ENCODE results near the gene KDM2A. TPM values are rescaled to one million over a fixed set of nuclear protein-coding genes. Genes with fewer than 3 reads are reported as not detected.

The KDM2A gene
- total RNA-seq, 1 experiment from 2014 or later, result 65.3 TPM

- DNase-seq (no peak), ATAC-seq (no peak)
- H3K79me2 ChIP-seq (ENCODE audit: low read length), result peaks cover 27% of the 10 kb centered on the region
- POLR2A ChIA-PET (ENCODE audit: unreplicated experiment), result no interaction called here
- H3K27ac ChIP-seq (ENCODE audit: low read length), result no peak overlapping the region
- no peak overlapping the region for H3K9ac ChIP-seq (ENCODE audit: low read length)
- intact Hi-C loops (cut with micrococcal nuclease), result loop anchor here (5.0 kb wide), 1 partner anchor 108 kb away; the partner anchor contains the start of gene CLCF1
- no peaks in the 10 kb centered on the region for H3K27me3 ChIP-seq (ENCODE audit: low read length)
- peaks cover 4% of the 10 kb centered on the region for H3F3A ChIP-seq (ENCODE audit: low read length, unreplicated experiment)
- no peaks in the 10 kb centered on the region for H3K9me2 ChIP-seq (replicated peaks; ENCODE audit: low read length)
- no peak overlapping the region for H3K4me2 ChIP-seq (ENCODE audit: low read length)
- no peak for TF ChIP-seq EZH2phosphoT487 (IDR thresholded peaks at IDR 0.05; ENCODE audit: borderline replicate concordance, low read length)
- TF ChIP-seq EZH2 (IDR thresholded peaks at IDR 0.05; ENCODE audit: low read length, unreplicated experiment), result no peak
- no peak for TF ChIP-seq CTCF (conservative IDR thresholded peaks at IDR 0.05; ENCODE audit: low read depth, low read length)
- H3K4me1 ChIP-seq (ENCODE audit: insufficient read depth, low read length), result peaks cover 39% of the 10 kb centered on the region
- peaks cover 15% of the 10 kb centered on the region for H4K20me1 ChIP-seq (ENCODE audit: low read length)
- H3K36me3 ChIP-seq (ENCODE audit: low read depth, low read length), result peaks cover 7% of the 10 kb centered on the region; the same call in 1 of the 2 replicates
- H3K9me3 ChIP-seq (ENCODE audit: low read length), result no peaks in the 10 kb centered on the region
- H3K4me3 ChIP-seq (ENCODE audit: low read length), result no peak overlapping the region
- no TSS peak for BruUV-seq (replicated peaks)
- no peak overlapping the region for H2AFZ ChIP-seq (ENCODE audit: low read length)
- CTCF ChIA-PET, result interaction anchor here (2.7 kb wide), 1 partner anchor 53 kb away, joined by 25 read pairs; no protein-coding TSS in a partner anchor
Observed at GRCh38 chr11:67264260-67264659, 145.2 kb downstream of the KDM2A start.

GRCh38 chr11:67264877-67265632, 146.0 kb downstream of the KDM2A start:
- intact Hi-C loops (cut with micrococcal nuclease), result loop anchor here (5.0 kb wide), 2 partner anchors 37 to 107 kb away; partner anchors contain the start of genes CLCF1 and SSH3
- H3K79me2 ChIP-seq (ENCODE audit: low read length), result peaks cover 35% of the 10 kb centered on the region
- H3K9me2 ChIP-seq (replicated peaks; ENCODE audit: low read length), result no peaks in the 10 kb centered on the region
- no peaks in the 10 kb centered on the region for H3K27me3 ChIP-seq (ENCODE audit: low read length)
- H3K36me3 ChIP-seq (ENCODE audit: low read depth, low read length), result peaks cover 7% of the 10 kb centered on the region; the same call in 1 of the 2 replicates
- peaks cover 47% of the 10 kb centered on the region for H3K4me1 ChIP-seq (ENCODE audit: insufficient read depth, low read length)
- ATAC-seq, result no peak
- no peak for DNase-seq
- TF ChIP-seq CTCF (conservative IDR thresholded peaks at IDR 0.05; ENCODE audit: low read depth, low read length), result no peak
- no peak for TF ChIP-seq EZH2phosphoT487 (IDR thresholded peaks at IDR 0.05; ENCODE audit: borderline replicate concordance, low read length)
- TF ChIP-seq EZH2 (IDR thresholded peaks at IDR 0.05; ENCODE audit: low read length, unreplicated experiment), result no peak
- H3K27ac ChIP-seq (ENCODE audit: low read length), result no peak overlapping the region
- ChIA-PET CTCF (interaction anchor here (1.0 kb wide), 1 partner anchor 52 kb away, joined by 19 read pairs; no protein-coding TSS in a partner anchor), POLR2A (ENCODE audit: unreplicated experiment) (no interaction called here)
- H3K9me3 ChIP-seq (ENCODE audit: low read length), result no peaks in the 10 kb centered on the region
- H4K20me1 ChIP-seq (ENCODE audit: low read length), result peaks cover 23% of the 10 kb centered on the region
- no TSS peak for BruUV-seq (replicated peaks)
- no peak overlapping the region for H2AFZ ChIP-seq (ENCODE audit: low read length)
- peaks cover 4% of the 10 kb centered on the region for H3F3A ChIP-seq (ENCODE audit: low read length, unreplicated experiment)
- H3K9ac ChIP-seq (ENCODE audit: low read length), result no peak overlapping the region
- no peak overlapping the region for H3K4me2 ChIP-seq (ENCODE audit: low read length)
- no peak overlapping the region for H3K4me3 ChIP-seq (ENCODE audit: low read length)
